Trophoblast cell (in vitro differentiated cells and primary cell): ENCODE results near the gene ADGRA3.

Experiments
- DNase-seq, 2 donors: peaks; one replicate each; pipeline ENCODE4 v3.0.0-alpha.2; 2016
- H2AFZ ChIP-seq: 2 replicates; pipeline ENCODE4 v1.6.1; 2013; ENCODE audit warnings: low read length, moderate library complexity, mild to moderate bottlenecking; ENCODE audit not compliant: insufficient read depth, poor library complexity
- H2AK5ac ChIP-seq: 2 replicates; pipeline ENCODE4 v1.6.1; 2013; ENCODE audit warnings: mild to moderate bottlenecking, low read length
- H2BK120ac ChIP-seq: 2 replicates; pipeline ENCODE4 v1.6.1; 2013; ENCODE audit warnings: low read length, mild to moderate bottlenecking, moderate library complexity; ENCODE audit not compliant: insufficient read depth, poor library complexity
- H2BK12ac ChIP-seq: 2 replicates; pipeline ENCODE4 v1.6.1; 2013; ENCODE audit warnings: mild to moderate bottlenecking, low read length, moderate library complexity
- H2BK5ac ChIP-seq: 2 replicates; pipeline ENCODE4 v1.6.1; 2013; ENCODE audit warnings: low read length, low read depth, moderate library complexity, mild to moderate bottlenecking; ENCODE audit not compliant: poor library complexity
- H3K14ac ChIP-seq: 2 replicates; pipeline ENCODE4 v1.6.1; 2013; ENCODE audit warnings: mild to moderate bottlenecking, low read length
- H3K18ac ChIP-seq: 2 replicates; pipeline ENCODE4 v1.6.1; 2013; ENCODE audit warnings: mild to moderate bottlenecking, low read length
- H3K23ac ChIP-seq: 2 replicates; pipeline ENCODE4 v1.6.1; 2013; ENCODE audit warnings: low read length
- H3K27ac ChIP-seq: 2 replicates; pipeline ENCODE4 v1.5.1; 2013; ENCODE audit warnings: low read depth, mild to moderate bottlenecking, inconsistent platforms, low read length, moderate library complexity
- H3K27me3 ChIP-seq: 2 replicates; pipeline ENCODE4 v1.6.1; 2013; ENCODE audit warnings: inconsistent platforms, mild to moderate bottlenecking, low read length, moderate library complexity; ENCODE audit not compliant: insufficient read depth
- H3K36me3 ChIP-seq, 2 experiments: 1 replicate in 1 of 2; 2 replicates in 1 of 2; pipeline ENCODE4 v1.6.1; 2013; ENCODE audit warnings: low read length in 2 of 2, mild to moderate bottlenecking in 2 of 2, moderate library complexity in 1 of 2; ENCODE audit not compliant: insufficient read depth in 2 of 2, control insufficient read depth in 1 of 2
- H3K4ac ChIP-seq: 2 replicates; pipeline ENCODE4 v1.6.1; 2013; ENCODE audit warnings: low read depth, mild to moderate bottlenecking, low read length, moderate library complexity
- H3K4me1 ChIP-seq, 2 experiments: 1 replicate in 1 of 2; 2 replicates in 1 of 2; pipeline ENCODE4 v1.6.1; 2013; ENCODE audit warnings: low read length in 2 of 2, mild to moderate bottlenecking in 2 of 2, moderate library complexity in 1 of 2; ENCODE audit not compliant: insufficient read depth in 2 of 2, control insufficient read depth in 1 of 2
- H3K4me2 ChIP-seq: 2 replicates; pipeline ENCODE4 v1.6.1; 2013; ENCODE audit warnings: inconsistent platforms, mild to moderate bottlenecking, low read length, moderate library complexity
- H3K4me3 ChIP-seq: 2 replicates; pipeline ENCODE4 v1.5.1; 2013; ENCODE audit warnings: mild to moderate bottlenecking, low read depth, low read length, inconsistent platforms
- H3K79me1 ChIP-seq: one replicate; pipeline ENCODE4 v1.6.1; 2013; ENCODE audit warnings: low read length
- H3K79me2 ChIP-seq: 2 replicates; pipeline ENCODE4 v1.6.1; 2013; ENCODE audit warnings: low read length, mild to moderate bottlenecking; ENCODE audit not compliant: control insufficient read depth, insufficient read depth, poor library complexity
- H3K9ac ChIP-seq: 2 replicates; pipeline ENCODE4 v1.6.1; 2013; ENCODE audit warnings: mild to moderate bottlenecking, low read length
- H3K9me3 ChIP-seq: 2 replicates; pipeline ENCODE4 v1.6.1; 2013; ENCODE audit warnings: low read depth, mild to moderate bottlenecking, control low read depth, inconsistent platforms, low read length; ENCODE audit not compliant: insufficient read depth
- H4K12ac ChIP-seq: 2 replicates; pipeline ENCODE4 v1.6.1; 2013; ENCODE audit warnings: low read depth, mild to moderate bottlenecking, low read length, moderate library complexity
- H4K8ac ChIP-seq: 2 replicates; pipeline ENCODE4 v1.6.1; 2013; ENCODE audit warnings: low read depth, mild to moderate bottlenecking, low read length, moderate library complexity
- H4K91ac ChIP-seq: one replicate; pipeline ENCODE4 v1.6.1; 2013; ENCODE audit warnings: low read depth, mild to moderate bottlenecking, low read length, moderate library complexity
- WGBS: extraction: QIAGEN DNeasy Blood & Tissue Kit; methylation state at CpG from one replicate; pipeline ENCODE4 v1.1.7; 2013; ENCODE audit warnings: missing lambda C conversion rate; ENCODE audit not compliant: insufficient read length, insufficient coverage; ENCODE audit errors: extremely low coverage; 5-methylcytosine and 5-hydroxymethylcytosine counted together

ADGRA3 gene

DNA sequence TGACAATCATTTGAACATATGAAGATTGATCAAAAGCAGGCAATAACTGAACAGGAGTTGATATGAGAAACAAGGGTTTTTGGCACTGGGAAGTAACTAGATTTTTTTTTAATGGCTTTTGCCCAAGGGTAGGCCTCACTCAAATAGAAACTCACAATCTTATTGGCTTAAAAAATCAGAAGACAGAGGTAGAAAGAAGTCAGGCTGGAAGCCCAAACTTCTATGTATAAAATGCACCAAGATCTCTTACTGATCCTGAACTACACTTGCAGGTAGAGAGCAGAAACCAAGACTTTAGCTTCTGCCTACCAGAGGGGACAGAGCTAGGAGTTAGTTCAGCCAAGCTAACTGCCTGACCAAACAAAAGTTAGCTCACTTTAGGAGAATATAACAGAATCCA lies 74.9 kb downstream of the ADGRA3 start:
- no peak overlapping the region for H3K4me2 ChIP-seq
- DNase-seq: no peak
- H2BK5ac ChIP-seq: no peak overlapping the region
- H3K4me3 ChIP-seq: no peak overlapping the region
- H4K8ac ChIP-seq: no peak overlapping the region
- H3K9ac ChIP-seq: no peak overlapping the region
- H2AK5ac ChIP-seq: no peak overlapping the region
- peaks cover 0 to 4% of the 10 kb centered on the region in 2 experiments for H3K4me1 ChIP-seq
- H2BK12ac ChIP-seq: no peak overlapping the region
- H3K27me3 ChIP-seq: no peaks in the 10 kb centered on the region
- no peak overlapping the region for H3K4ac ChIP-seq
- H3K79me1 ChIP-seq: no peaks in the 10 kb centered on the region
- no peaks in the 10 kb centered on the region for H3K79me2 ChIP-seq
- no peak overlapping the region for H4K91ac ChIP-seq
- H2AFZ ChIP-seq: no peak overlapping the region
- no peak overlapping the region for H3K14ac ChIP-seq
- H3K27ac ChIP-seq: no peak overlapping the region
- H3K18ac ChIP-seq: no peak overlapping the region
- no peak overlapping the region for H3K23ac ChIP-seq
- no peak overlapping the region for H2BK120ac ChIP-seq
- peaks cover 0 to 2% of the 10 kb centered on the region in 2 experiments for H3K36me3 ChIP-seq
- H3K9me3 ChIP-seq: no peaks in the 10 kb centered on the region
- no peak overlapping the region for H4K12ac ChIP-seq

DNA sequence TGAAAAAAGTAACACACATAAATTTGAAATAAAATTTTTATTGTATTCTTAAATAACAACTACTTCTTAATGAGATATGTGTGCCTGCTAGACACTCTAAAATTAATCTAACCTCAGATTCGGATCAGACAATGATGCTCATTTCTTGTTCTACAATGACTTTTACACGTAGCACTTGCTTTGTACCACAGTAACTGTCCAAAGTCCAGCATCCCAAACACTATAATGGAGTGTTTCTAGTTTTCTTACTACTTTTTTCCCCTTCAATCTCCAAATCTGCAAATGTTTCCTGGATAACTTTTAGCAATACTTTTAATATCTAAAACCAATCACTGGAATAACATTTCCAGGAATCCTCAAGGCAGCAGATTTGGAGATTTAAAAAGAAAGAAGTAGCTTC lies 75.9 kb downstream of the ADGRA3 start:
- WGBS: no CpG with 5 or more reads among the region's 2 CpGs
- peaks cover 0 to 2% of the 10 kb centered on the region in 2 experiments for H3K36me3 ChIP-seq
- no peak overlapping the region for H3K14ac ChIP-seq
- H3K79me1 ChIP-seq: no peaks in the 10 kb centered on the region
- DNase-seq: no peak
- H2AFZ ChIP-seq: no peak overlapping the region
- H3K4me3 ChIP-seq: no peak overlapping the region
- H2BK120ac ChIP-seq: no peak overlapping the region
- no peak overlapping the region for H3K23ac ChIP-seq
- no peak overlapping the region for H2AK5ac ChIP-seq
- H3K79me2 ChIP-seq: no peaks in the 10 kb centered on the region
- no peak overlapping the region for H3K18ac ChIP-seq
- no peak overlapping the region for H3K27ac ChIP-seq
- H3K4ac ChIP-seq: no peak overlapping the region
- H3K9me3 ChIP-seq: no peaks in the 10 kb centered on the region
- H2BK12ac ChIP-seq: no peak overlapping the region
- H3K27me3 ChIP-seq: no peaks in the 10 kb centered on the region
- H3K4me2 ChIP-seq: no peak overlapping the region
- no peak overlapping the region for H2BK5ac ChIP-seq
- no peak overlapping the region for H4K12ac ChIP-seq
- no peak overlapping the region for H4K8ac ChIP-seq
- no peak overlapping the region for H4K91ac ChIP-seq
- H3K4me1 ChIP-seq: peaks cover 0 to 4% of the 10 kb centered on the region in 2 experiments
- H3K9ac ChIP-seq: no peak overlapping the region

DNA sequence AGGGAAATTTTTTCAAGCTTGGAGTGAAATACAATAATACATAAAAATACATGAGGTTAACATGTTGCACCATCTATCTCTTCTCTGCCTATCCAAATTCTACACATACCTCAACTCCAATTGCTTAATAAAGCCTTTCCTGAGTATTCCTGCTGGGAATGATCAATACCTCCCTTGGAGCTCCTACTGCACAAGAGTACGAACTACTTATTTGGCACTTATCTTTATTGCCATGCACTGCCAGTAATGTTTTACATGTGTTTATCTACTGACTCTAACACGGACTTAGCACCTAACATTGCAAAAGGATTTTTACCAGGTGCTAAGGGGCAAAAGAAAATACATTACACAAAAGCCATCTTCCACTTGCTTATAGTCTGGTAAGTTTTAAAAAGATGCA lies 80.2 kb downstream of the ADGRA3 start:
- Histone ChIP-seq H4K12ac (no peak overlapping the region), H3K4me3 (no peak overlapping the region), H3K9me3 (no peaks in the 10 kb centered on the region), H3K18ac (no peak overlapping the region), H2AK5ac (no peak overlapping the region), H2AFZ (no peak overlapping the region), H2BK12ac (no peak overlapping the region), H3K4me2 (no peak overlapping the region), H3K36me3 (peaks cover 0 to 1% of the 10 kb centered on the region in 2 experiments), H3K27me3 (no peaks in the 10 kb centered on the region), H2BK5ac (no peak overlapping the region), H3K4ac (no peak overlapping the region), H3K14ac (no peak overlapping the region), H2BK120ac (no peak overlapping the region), H3K27ac (no peak overlapping the region), H4K91ac (no peak overlapping the region), H3K9ac (no peak overlapping the region), H3K4me1 (peaks cover 0 to 4% of the 10 kb centered on the region in 2 experiments), H3K79me2 (no peaks in the 10 kb centered on the region), H3K79me1 (no peaks in the 10 kb centered on the region), H3K23ac (no peak overlapping the region), H4K8ac (no peak overlapping the region)
- no CpG with 5 or more reads among the region's 2 CpGs for WGBS
- DNase-seq: no peak

DNA sequence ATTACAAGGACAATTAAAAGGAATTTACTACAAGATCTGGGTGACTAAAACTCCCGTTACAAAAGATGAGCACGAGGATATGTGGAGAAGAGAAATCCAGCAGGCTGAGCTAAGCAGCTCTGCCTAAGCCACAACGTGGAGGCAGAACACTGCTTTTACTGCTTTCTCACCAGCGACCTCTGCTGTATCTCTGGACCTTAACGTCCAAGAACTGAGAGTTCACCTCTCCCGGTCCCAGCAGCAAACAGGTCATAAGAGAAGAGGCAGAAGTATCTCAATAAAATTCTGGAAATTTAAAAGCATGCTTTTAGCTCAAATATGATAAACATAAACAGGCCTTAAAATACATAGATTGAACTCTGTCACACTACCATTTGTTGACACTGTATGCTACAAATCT lies 81.0 kb downstream of the ADGRA3 start:
- H3K79me2 ChIP-seq: no peaks in the 10 kb centered on the region
- H3K18ac ChIP-seq: no peak overlapping the region
- no peak overlapping the region for H3K9ac ChIP-seq
- H3K4me2 ChIP-seq: no peak overlapping the region
- H3K79me1 ChIP-seq: no peaks in the 10 kb centered on the region
- H3K4ac ChIP-seq: no peak overlapping the region
- no peak overlapping the region for H2AFZ ChIP-seq
- H3K9me3 ChIP-seq: no peaks in the 10 kb centered on the region
- H3K4me3 ChIP-seq: no peak overlapping the region
- no peak overlapping the region for H2BK12ac ChIP-seq
- H2BK120ac ChIP-seq: no peak overlapping the region
- H2AK5ac ChIP-seq: no peak overlapping the region
- no peak overlapping the region for H4K91ac ChIP-seq
- no peak overlapping the region for H4K8ac ChIP-seq
- H3K23ac ChIP-seq: no peak overlapping the region
- no peak overlapping the region for H4K12ac ChIP-seq
- peak in 1 of 2 donors; percentile 52 for DNase-seq
- peaks cover 0 to 1% of the 10 kb centered on the region in 2 experiments for H3K36me3 ChIP-seq
- H3K4me1 ChIP-seq: peaks cover 0 to 4% of the 10 kb centered on the region in 2 experiments
- H3K27ac ChIP-seq: no peak overlapping the region
- no peak overlapping the region for H3K14ac ChIP-seq
- no peaks in the 10 kb centered on the region for H3K27me3 ChIP-seq
- no peak overlapping the region for H2BK5ac ChIP-seq
- no CpG with 5 or more reads among the region's 6 CpGs for WGBS
